Measurements from ENCODE around the gene RYR2. TPM values are rescaled to one million over a fixed set of nuclear protein-coding genes. Genes with fewer than 3 reads are reported as not detected.

RYR2 gene
- polyA plus RNA-seq, 1 of the 3 experiments (the other 2 are of a cell fraction), result under 0.01 TPM

DNA sequence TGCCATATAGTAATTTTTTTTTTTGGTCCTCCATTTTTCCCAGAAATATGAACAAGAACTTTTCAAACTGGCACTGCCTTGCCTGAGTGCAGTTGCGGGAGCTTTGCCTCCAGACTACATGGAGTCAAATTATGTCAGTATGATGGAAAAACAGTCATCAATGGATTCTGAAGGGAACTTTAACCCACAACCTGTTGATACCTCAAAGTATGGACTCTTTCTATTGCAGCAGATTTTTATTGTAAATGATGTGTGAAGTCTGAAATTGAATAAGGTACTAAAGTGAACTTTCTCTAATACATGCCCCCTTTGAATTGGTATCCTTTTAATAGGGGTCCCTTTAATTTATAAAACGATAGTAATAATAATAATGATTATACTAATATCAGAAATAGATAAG is 613.8 kb downstream of the RYR2 start:
- 40% methylated on average over 2 of the region's 2 CpGs for whole genome bisulfite sequencing (ENCODE audit: low lambda C conversion rate)
- Histone ChIP-seq H3K27ac (ENCODE audit: low read depth in 2 of 2, low read length in 1 of 2) (no peak overlapping the region), H3K27me3 (ENCODE audit: insufficient read depth) (no peaks in the 10 kb centered on the region), H3K9me2 (no peaks in the 10 kb centered on the region), H3F3A (replicated peaks; ENCODE audit: insufficient read depth) (no peaks in the 10 kb centered on the region), H3K4me1 (ENCODE audit: control insufficient read depth in 1 of 2, insufficient read depth in 2 of 2, low read depth in 1 of 2, low read length in 1 of 2) (no peaks in the 10 kb centered on the region), H3K9me3 (0 out of 2 replicates have a peak, but pooled peaks cover 6% of the 10 kb centered on the region), H2AFZ (ENCODE audit: low read depth) (no peak overlapping the region), H3K4me3 (ENCODE audit: low read depth in 2 of 2, low read length in 1 of 2) (no peak overlapping the region), H3K36me3 (replicated peaks in 1 of 2; ENCODE audit: control insufficient read depth in 1 of 2, insufficient read depth in 2 of 2, low read length in 1 of 2) (no peaks in the 10 kb centered on the region), H3K79me2 (ENCODE audit: insufficient read depth) (no peaks in the 10 kb centered on the region), H3K4me2 (no peak overlapping the region), H3K9ac (no peak overlapping the region), H4K20me1 (ENCODE audit: insufficient read depth) (no peaks in the 10 kb centered on the region)
- CTCF ChIA-PET, result no interaction called here
- POLR2A ChIA-PET, result interaction anchor here (0.7 kb wide), 1 partner anchor 38 kb away, joined by 4 read pairs; no protein-coding TSS in a partner anchor
- TF ChIP-seq USF1 (IDR thresholded peaks at IDR 0.05; ENCODE audit: borderline replicate concordance, low read depth) (no peak), RFX5 (IDR thresholded peaks at IDR 0.05; ENCODE audit: low read length) (no peak), TEAD4 (IDR thresholded peaks at IDR 0.05; ENCODE audit: borderline replicate concordance, insufficient read depth) (no peak)
- DNase-seq, result no peak

GRCh38 chr1:237664348-237664747 is 622.4 kb downstream of the RYR2 start:
- Histone ChIP-seq H3K4me2 (no peak overlapping the region), H3K36me3 (replicated peaks in 1 of 2; ENCODE audit: control insufficient read depth in 1 of 2, insufficient read depth in 2 of 2, low read length in 1 of 2) (no peaks in the 10 kb centered on the region), H3K4me3 (ENCODE audit: low read depth in 2 of 2, low read length in 1 of 2) (no peak overlapping the region), H3F3A (replicated peaks; ENCODE audit: insufficient read depth) (no peaks in the 10 kb centered on the region), H3K9me3 (no peaks in the 10 kb centered on the region), H3K9me2 (no peaks in the 10 kb centered on the region), H3K27ac (ENCODE audit: low read depth in 2 of 2, low read length in 1 of 2) (no peak overlapping the region), H3K27me3 (ENCODE audit: insufficient read depth) (no peaks in the 10 kb centered on the region), H3K9ac (no peak overlapping the region), H4K20me1 (ENCODE audit: insufficient read depth) (no peaks in the 10 kb centered on the region), H2AFZ (ENCODE audit: low read depth) (no peak overlapping the region), H3K79me2 (ENCODE audit: insufficient read depth) (no peaks in the 10 kb centered on the region), H3K4me1 (ENCODE audit: control insufficient read depth in 1 of 2, insufficient read depth in 2 of 2, low read depth in 1 of 2, low read length in 1 of 2) (no peaks in the 10 kb centered on the region)
- CTCF ChIA-PET, result interaction anchor here (1.7 kb wide), 1 partner anchor 9 kb away, joined by 10 read pairs; no protein-coding TSS in a partner anchor
- TF ChIP-seq YY1 (IDR thresholded peaks at IDR 0.05; ENCODE audit: low read depth) (no peak), POLR2AphosphoS5 (IDR thresholded peaks at IDR 0.05; ENCODE audit: low read depth, low read length) (no peak), EZH2phosphoT487 (IDR thresholded peaks at IDR 0.05; ENCODE audit: borderline replicate concordance, low read depth) (no peak), USF1 (IDR thresholded peaks at IDR 0.05; ENCODE audit: borderline replicate concordance, low read depth) (no peak), FOXM1 (IDR thresholded peaks at IDR 0.05; ENCODE audit: low read depth) (no peak), MXI1 (IDR thresholded peaks at IDR 0.05; ENCODE audit: low read depth, low read length) (no peak), RCOR1 (IDR thresholded peaks at IDR 0.05; ENCODE audit: low read length) (no peak), USF2 (IDR thresholded peaks at IDR 0.05; ENCODE audit: borderline replicate concordance, low read depth, low read length) (no peak), PBX3 (IDR thresholded peaks at IDR 0.05) (no peak)
- TF ChIP-seq, protein P1, sequence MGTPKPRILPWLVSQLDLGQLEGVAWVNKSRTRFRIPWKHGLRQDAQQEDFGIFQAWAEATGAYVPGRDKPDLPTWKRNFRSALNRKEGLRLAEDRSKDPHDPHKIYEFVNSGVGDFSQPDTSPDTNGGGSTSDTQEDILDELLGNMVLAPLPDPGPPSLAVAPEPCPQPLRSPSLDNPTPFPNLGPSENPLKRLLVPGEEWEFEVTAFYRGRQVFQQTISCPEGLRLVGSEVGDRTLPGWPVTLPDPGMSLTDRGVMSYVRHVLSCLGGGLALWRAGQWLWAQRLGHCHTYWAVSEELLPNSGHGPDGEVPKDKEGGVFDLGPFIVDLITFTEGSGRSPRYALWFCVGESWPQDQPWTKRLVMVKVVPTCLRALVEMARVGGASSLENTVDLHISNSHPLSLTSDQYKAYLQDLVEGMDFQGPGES (IDR thresholded peaks at IDR 0.05; ENCODE audit: low read depth, low read length), result no peak
- TF ChIP-seq, protein P2, sequence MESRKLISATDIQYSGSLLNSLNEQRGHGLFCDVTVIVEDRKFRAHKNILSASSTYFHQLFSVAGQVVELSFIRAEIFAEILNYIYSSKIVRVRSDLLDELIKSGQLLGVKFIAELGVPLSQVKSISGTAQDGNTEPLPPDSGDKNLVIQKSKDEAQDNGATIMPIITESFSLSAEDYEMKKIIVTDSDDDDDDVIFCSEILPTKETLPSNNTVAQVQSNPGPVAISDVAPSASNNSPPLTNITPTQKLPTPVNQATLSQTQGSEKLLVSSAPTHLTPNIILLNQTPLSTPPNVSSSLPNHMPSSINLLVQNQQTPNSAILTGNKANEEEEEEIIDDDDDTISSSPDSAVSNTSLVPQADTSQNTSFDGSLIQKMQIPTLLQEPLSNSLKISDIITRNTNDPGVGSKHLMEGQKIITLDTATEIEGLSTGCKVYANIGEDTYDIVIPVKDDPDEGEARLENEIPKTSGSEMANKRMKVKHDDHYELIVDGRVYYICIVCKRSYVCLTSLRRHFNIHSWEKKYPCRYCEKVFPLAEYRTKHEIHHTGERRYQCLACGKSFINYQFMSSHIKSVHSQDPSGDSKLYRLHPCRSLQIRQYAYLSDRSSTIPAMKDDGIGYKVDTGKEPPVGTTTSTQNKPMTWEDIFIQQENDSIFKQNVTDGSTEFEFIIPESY (IDR thresholded peaks at IDR 0.05; ENCODE audit: borderline replicate concordance, low read depth), result no peak
- 33% methylated on average over 5 of the region's 5 CpGs for WGBS (ENCODE audit: low lambda C conversion rate)
- no peak for DNase-seq
- POLR2A ChIA-PET, result no interaction called here

Measured in SK-N-SH (cell line).